ENCODE measurements around the gene RNF213.

GRCh38 chr17:80232438-80232837, 28.2 kb upstream of the RNF213 start:
- TF ChIP-seq, protein P1, sequence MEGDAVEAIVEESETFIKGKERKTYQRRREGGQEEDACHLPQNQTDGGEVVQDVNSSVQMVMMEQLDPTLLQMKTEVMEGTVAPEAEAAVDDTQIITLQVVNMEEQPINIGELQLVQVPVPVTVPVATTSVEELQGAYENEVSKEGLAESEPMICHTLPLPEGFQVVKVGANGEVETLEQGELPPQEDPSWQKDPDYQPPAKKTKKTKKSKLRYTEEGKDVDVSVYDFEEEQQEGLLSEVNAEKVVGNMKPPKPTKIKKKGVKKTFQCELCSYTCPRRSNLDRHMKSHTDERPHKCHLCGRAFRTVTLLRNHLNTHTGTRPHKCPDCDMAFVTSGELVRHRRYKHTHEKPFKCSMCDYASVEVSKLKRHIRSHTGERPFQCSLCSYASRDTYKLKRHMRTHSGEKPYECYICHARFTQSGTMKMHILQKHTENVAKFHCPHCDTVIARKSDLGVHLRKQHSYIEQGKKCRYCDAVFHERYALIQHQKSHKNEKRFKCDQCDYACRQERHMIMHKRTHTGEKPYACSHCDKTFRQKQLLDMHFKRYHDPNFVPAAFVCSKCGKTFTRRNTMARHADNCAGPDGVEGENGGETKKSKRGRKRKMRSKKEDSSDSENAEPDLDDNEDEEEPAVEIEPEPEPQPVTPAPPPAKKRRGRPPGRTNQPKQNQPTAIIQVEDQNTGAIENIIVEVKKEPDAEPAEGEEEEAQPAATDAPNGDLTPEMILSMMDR (tag by site-specific recombination; IDR thresholded peaks at IDR 0.05), result no peak
- TF ChIP-seq ZBTB7A (tag by site-specific recombination; IDR thresholded peaks at IDR 0.05; ENCODE audit: low read depth), result no peak
- no peak for TF ChIP-seq ZNF2 (tag by site-specific recombination; IDR thresholded peaks at IDR 0.05)
- no peak for TF ChIP-seq KLF10 (tag by site-specific recombination; IDR thresholded peaks at IDR 0.05)
- TF ChIP-seq ZFP3 (tag by site-specific recombination; IDR thresholded peaks at IDR 0.05; ENCODE audit: low read depth), result no peak
- TF ChIP-seq ZNF274 (IDR thresholded peaks at IDR 0.05; ENCODE audit: low read length), result no peak
- no peak for TF ChIP-seq ZNF274 (tag by site-specific recombination; IDR thresholded peaks at IDR 0.05; ENCODE audit: borderline replicate concordance)

Data from HEK293 (cell line).